Activated B cell treated with CpG ODN at 0.5 μM for 24 hours (primary cell): ENCODE results near the gene UBQLN4. TPM values are rescaled to one million over a fixed set of nuclear protein-coding genes. Genes with fewer than 3 reads are reported as not detected.
A peak's percentile ranks its signal among the peaks of the same experiment; 100 is the strongest.

Source experiments
- ATAC-seq: fragments of 200-7000 bp; cut with Tn5 transposase; one replicate; pipeline ENCODE4 v1.10.0; 2021; ENCODE audit warnings: low read depth, mild to moderate bottlenecking, moderate library complexity
- CTCF ChIA-PET: fragments of 350-600 bp; sonication (Branson Sonifier 250); formaldehyde crosslinking; loops from one replicate; lab custom pipeline; 2021; ENCODE audit warnings: antibody characterized with exemption; lab: Charles Lee
- POLR2A ChIA-PET: fragments of 350-600 bp; sonication (Branson Sonifier 250); formaldehyde crosslinking; loops from one replicate; lab custom pipeline; 2021; ENCODE audit warnings: antibody characterized with exemption; lab: Charles Lee
- DNase-seq: peaks from one replicate; pipeline ENCODE4 v3.0.0; 2022
- H3K27ac Mint-ChIP-seq: one replicate; pipeline ENCODE4 v1.8.0; 2020; ENCODE audit warnings: mixed read lengths
- H3K27me3 Mint-ChIP-seq: one replicate; pipeline ENCODE4 v1.8.0; 2021; ENCODE audit warnings: mixed read lengths
- H3K36me3 Mint-ChIP-seq: one replicate; pipeline ENCODE4 v1.8.0; 2021; ENCODE audit warnings: low read depth, mixed read lengths
- H3K4me1 Mint-ChIP-seq: one replicate; pipeline ENCODE4 v1.8.0; 2021; ENCODE audit warnings: mixed read lengths
- H3K4me3 Mint-ChIP-seq: one replicate; pipeline ENCODE4 v1.8.0; 2020; ENCODE audit warnings: mild to moderate bottlenecking, mixed read lengths
- H3K9me3 Mint-ChIP-seq: one replicate; pipeline ENCODE4 v1.8.0; 2020; ENCODE audit warnings: mixed read lengths
- CTCF ChIP-seq: fragments of 200-600 bp; IDR thresholded peaks from one replicate; pipeline ENCODE4 v1.8.0; 2022; ENCODE audit warnings: antibody characterized with exemption, mild to moderate bottlenecking
- intact Hi-C: fragments of 100-400 bp; cut with micrococcal nuclease; formaldehyde crosslinking; loops from one replicate; pipeline ENCODE4 v1.15.1; 2024
- total RNA-seq: library from RNA; stranded (reverse); gene quantifications from 2 replicates; pipeline ENCODE4 v1.2.3, GENCODE V29; 2022

Gene UBQLN4
- total RNA-seq, 1 donor from 2014 or later: 28.1 TPM

GRCh38 chr1:155993595-155993994 lies 60.0 kb downstream of the UBQLN4 start:
- POLR2A ChIA-PET: interaction anchor here (0.7 kb wide), 1 partner anchor 526 kb away, joined by 7 read pairs; no protein-coding TSS in a partner anchor
- H3K4me3 Mint-ChIP-seq: no peak overlapping the region
- H3K27ac Mint-ChIP-seq: no peak overlapping the region
- no peaks in the 10 kb centered on the region for H3K36me3 Mint-ChIP-seq
- no peaks in the 10 kb centered on the region for H3K9me3 Mint-ChIP-seq
- CTCF ChIA-PET: no interaction called here
- intact Hi-C loops: no loop called here
- no peaks in the 10 kb centered on the region for H3K27me3 Mint-ChIP-seq
- H3K4me1 Mint-ChIP-seq: peaks cover 16% of the 10 kb centered on the region
- DNase-seq (no peak), ATAC-seq (no peak)
- no peak for TF ChIP-seq CTCF

- ATAC-seq: peak; percentile 19
- intact Hi-C loops: no loop called here
- no peak for DNase-seq
- no peak for TF ChIP-seq CTCF
- Mint-ChIP-seq H3K27me3 (no peaks in the 10 kb centered on the region), H3K4me1 (peaks cover 19% of the 10 kb centered on the region), H3K9me3 (no peaks in the 10 kb centered on the region), H3K36me3 (no peaks in the 10 kb centered on the region), H3K27ac (peak overlapping the region; percentile 70), H3K4me3 (no peak overlapping the region)
- ChIA-PET POLR2A (interaction anchor here (0.6 to 3.1 kb wide), 10 partner anchors 12 to 58 kb away, joined by 3 to 26 read pairs (median 6); partner anchors contain the start of genes ARHGEF2 and KHDC4), CTCF (interaction anchor here (0.6 to 6.9 kb wide), 21 partner anchors 9 to 289 kb away, joined by 3 to 142 read pairs (median 4); partner anchors contain the start of genes ARHGEF2, KHDC4, RXFP4 and SSR2)
Measured at GRCh38 chr1:155990005-155990739, 63.4 kb downstream of the UBQLN4 start.

- intact Hi-C loops: loop anchor here (1.0 to 2.0 kb wide), 5 partner anchors 19 to 78 kb away; partner anchors contain the start of genes KHDC4 and RIT1
- POLR2A ChIA-PET: interaction anchor here (0.6 to 3.1 kb wide), 12 partner anchors 9 to 64 kb away, joined by 3 to 26 read pairs (median 5); partner anchors contain the start of genes ARHGEF2, KHDC4 and UBQLN4
- peaks cover 22% of the 10 kb centered on the region for H3K4me1 Mint-ChIP-seq
- ATAC-seq (peak; percentile 99), DNase-seq (peak; percentile 73)
- peak overlapping the region; percentile 70 for H3K27ac Mint-ChIP-seq
- CTCF ChIA-PET: interaction anchor here (0.6 to 6.9 kb wide), 22 partner anchors 8 to 290 kb away, joined by 3 to 142 read pairs (median 4); partner anchors contain the start of genes ARHGEF2, KHDC4, RXFP4 and SSR2
- H3K27me3 Mint-ChIP-seq: no peaks in the 10 kb centered on the region
- H3K9me3 Mint-ChIP-seq: no peaks in the 10 kb centered on the region
- no peak overlapping the region for H3K4me3 Mint-ChIP-seq
- H3K36me3 Mint-ChIP-seq: no peaks in the 10 kb centered on the region
- peak; percentile 43 for TF ChIP-seq CTCF
Measured at GRCh38 chr1:155989242-155990004, 64.2 kb downstream of the UBQLN4 start.

Other genes starting within 250 kb of the UBQLN4 start
- gene GON4L, start 196.6 kb downstream of the UBQLN4 start, total RNA-seq: 81.8 and 89.5 TPM in 2 replicates
- gene SYT11, start 194.2 kb downstream of the UBQLN4 start, total RNA-seq: 3.3 and 3.7 TPM in 2 replicates
- gene RIT1, start 142.4 kb downstream of the UBQLN4 start, total RNA-seq: 32.7 and 38.6 TPM in 2 replicates
- 88.3 and 105 TPM in 2 replicates for gene KHDC4, start 119.4 kb downstream of the UBQLN4 start, total RNA-seq
- not detected in 2 replicates for gene RXFP4, start 112.2 kb downstream of the UBQLN4 start, total RNA-seq
- 188 and 207 TPM in 2 replicates for gene ARHGEF2, start 75.3 kb downstream of the UBQLN4 start, total RNA-seq
- 136 and 146 TPM in 2 replicates for gene SSR2, start 32.8 kb downstream of the UBQLN4 start, total RNA-seq
- 45.9 and 48.0 TPM in 2 replicates for gene LAMTOR2, start 984 bp upstream of the UBQLN4 start, total RNA-seq
- 0.32 and 0.38 TPM in 2 replicates for gene RAB25, start 7.4 kb upstream of the UBQLN4 start, total RNA-seq
- 0.39 and 0.47 TPM in 2 replicates for gene MEX3A, start 28.7 kb upstream of the UBQLN4 start, total RNA-seq
- 40.4 and 47.5 TPM in 2 replicates for gene LMNA, start 60.9 kb upstream of the UBQLN4 start, total RNA-seq
- gene SEMA4A, start 99.8 kb upstream of the UBQLN4 start, total RNA-seq: 7.0 and 7.4 TPM in 2 replicates
- gene SLC25A44, start 140.3 kb upstream of the UBQLN4 start, total RNA-seq: 17.9 and 26.4 TPM in 2 replicates
- 68.8 and 75.8 TPM in 2 replicates for gene PMF1, start 159.2 kb upstream of the UBQLN4 start, total RNA-seq
- 2.7 and 3.3 TPM in 2 replicates for gene BGLAP, start 188.4 kb upstream of the UBQLN4 start, total RNA-seq
- gene PAQR6, start 194.3 kb upstream of the UBQLN4 start, total RNA-seq: 1.6 and 1.8 TPM in 2 replicates
- gene SMG5, start 229.0 kb upstream of the UBQLN4 start, total RNA-seq: 62.6 and 77.1 TPM in 2 replicates
- gene TMEM79, start 230.5 kb upstream of the UBQLN4 start, total RNA-seq: 5.1 and 5.4 TPM in 2 replicates
- 15.9 and 16.8 TPM in 2 replicates for gene GLMP, start 241.9 kb upstream of the UBQLN4 start, total RNA-seq
- gene VHLL, start 245.5 kb upstream of the UBQLN4 start, total RNA-seq: not detected in 2 replicates